GM19099 (cell line): Measurements from ENCODE around the gene NID1.

Source experiments
- POLR2A ChIP-seq: IDR thresholded peaks from 3 replicates; pipeline ENCODE4 v1.6.1; 2011; ENCODE audit warnings: low read depth; ENCODE audit not compliant: insufficient read length; ENCODE audit errors: extremely low read depth

NID1 gene

GRCh38 chr1:236064674-236065508 lies at the start of gene NID1:
NID1 (minus strand) TSS chr1:236065090; CDS start chr1:236065079, 11 bp downstream.
- TF ChIP-seq POLR2A = peak; percentile 11

GRCh38 chr1:236114076-236114747 lies 49.3 kb upstream of the NID1 start:
- no peak for TF ChIP-seq POLR2A

GRCh38 chr1:236113324-236114032 lies 48.6 kb upstream of the NID1 start:
- no peak for TF ChIP-seq POLR2A

- no peak for TF ChIP-seq POLR2A
Measured at GRCh38 chr1:236112332-236112627, 47.4 kb upstream of the NID1 start.

GRCh38 chr1:236111527-236112331 lies 46.8 kb upstream of the NID1 start:
- TF ChIP-seq POLR2A = no peak

- TF ChIP-seq POLR2A = no peak
Measured at GRCh38 chr1:236110137-236110536, 45.2 kb upstream of the NID1 start.

GRCh38 chr1:236108027-236108648 lies 43.2 kb upstream of the NID1 start:
- TF ChIP-seq POLR2A = no peak

- TF ChIP-seq POLR2A = no peak
Measured at GRCh38 chr1:236107121-236107907, 42.4 kb upstream of the NID1 start.

- no peak for TF ChIP-seq POLR2A
Measured at GRCh38 chr1:236103646-236104218, 38.8 kb upstream of the NID1 start.

- no peak for TF ChIP-seq POLR2A
Measured at GRCh38 chr1:236103059-236103458, 38.2 kb upstream of the NID1 start.

- TF ChIP-seq POLR2A = no peak
Measured at GRCh38 chr1:236102611-236103010, 37.7 kb upstream of the NID1 start.

- no peak for TF ChIP-seq POLR2A
Measured at GRCh38 chr1:236101233-236102200, 36.6 kb upstream of the NID1 start.
